Neural cell (in vitro differentiated cells): ENCODE data around the gene PAX8. TPM values are rescaled to one million over a fixed set of nuclear protein-coding genes. Genes with fewer than 3 reads are reported as not detected.
A peak's percentile ranks its signal among the peaks of the same experiment; 100 is the strongest.

Experiments
- H2AFZ ChIP-seq: fragments of 200-600, 300-800 bp; sonication (generic), shearing (Covaris generic); 2 replicates; pipeline ENCODE4 v1.6.0; 2014; ENCODE audit warnings: low read depth, mild to moderate bottlenecking, antibody characterized with exemption, low read length, moderate library complexity
- H3F3A ChIP-seq: fragments of 200-600 bp; shearing (Covaris generic); 2 replicates; pipeline ENCODE4 v1.6.1; 2016; ENCODE audit warnings: mild to moderate bottlenecking, moderate library complexity, mixed read lengths, antibody characterized with exemption, low read length; ENCODE audit not compliant: insufficient read depth, poor library complexity, severe bottlenecking
- H3K27ac ChIP-seq: fragments of 200-600, 300-800 bp; sonication (generic), shearing (Covaris generic); 2 replicates; pipeline ENCODE4 v1.5.1; 2014; ENCODE audit warnings: mild to moderate bottlenecking, low read length, moderate library complexity
- H3K27me3 ChIP-seq: fragments of 300-800, 200-600 bp; sonication (generic), shearing (Covaris generic); 2 replicates; pipeline ENCODE4 v1.6.0; 2014; ENCODE audit warnings: mild to moderate bottlenecking, low read depth, low read length, moderate library complexity; ENCODE audit not compliant: insufficient read depth
- H3K36me3 ChIP-seq: fragments of 300-800, 200-600 bp; sonication (generic), shearing (Covaris generic); 2 replicates; pipeline ENCODE4 v1.5.1; 2014; ENCODE audit warnings: mild to moderate bottlenecking, antibody characterized with exemption, low read length, moderate library complexity; ENCODE audit not compliant: insufficient read depth
- H3K4me2 ChIP-seq: fragments of 300-800, 200-600 bp; sonication (generic), shearing (Covaris generic); 2 replicates; pipeline ENCODE4 v1.6.0; 2014; ENCODE audit warnings: mild to moderate bottlenecking, low read length
- H3K4me3 ChIP-seq: fragments of 300-800, 200-600 bp; sonication (generic), shearing (Covaris generic); 2 replicates; pipeline ENCODE4 v1.5.1; 2014; ENCODE audit warnings: mild to moderate bottlenecking, low read length, moderate library complexity
- H3K79me2 ChIP-seq: fragments of 200-600 bp; shearing (Covaris generic); replicated peaks from 2 replicates; pipeline ENCODE4 v1.6.0; 2014; ENCODE audit warnings: mild to moderate bottlenecking, low read length, moderate library complexity; ENCODE audit not compliant: insufficient read depth
- H3K9ac ChIP-seq: fragments of 300-800, 200-600 bp; sonication (generic), shearing (Covaris generic); 2 replicates; pipeline ENCODE4 v1.6.1; 2016; ENCODE audit warnings: mild to moderate bottlenecking, low read length, mixed read lengths
- H3K9me2 ChIP-seq: fragments of 200-600 bp; shearing (Covaris generic); 2 replicates; pipeline ENCODE4 v1.6.1; 2016; ENCODE audit warnings: mild to moderate bottlenecking, low read length, mixed read lengths; ENCODE audit not compliant: insufficient read depth
- H3K9me3 ChIP-seq: fragments of 200-600, 300-800 bp; sonication (generic), shearing (Covaris generic); 2 replicates; pipeline ENCODE4 v1.6.1; 2016; ENCODE audit warnings: mild to moderate bottlenecking, mixed run types, low read length, moderate library complexity, mixed read lengths
- H4K20me1 ChIP-seq: fragments of 200-600 bp; shearing (Covaris generic); 2 replicates; pipeline ENCODE4 v1.6.1; 2016; ENCODE audit warnings: mild to moderate bottlenecking, mixed run types; ENCODE audit not compliant: insufficient read depth
- EP300 ChIP-seq: fragments of 450-650 bp; conservative IDR thresholded peaks from 2 replicates; pipeline ENCODE4 v1.6.1; 2014; ENCODE audit warnings: antibody characterized with exemption, mild to moderate bottlenecking, moderate library complexity; ENCODE audit not compliant: poor library complexity, severe bottlenecking
- EZH2 ChIP-seq: fragments of 200-600, 300-800 bp; shearing (Covaris generic), sonication (generic); IDR thresholded peaks from 2 replicates; pipeline ENCODE4 v1.6.1; 2014; ENCODE audit warnings: antibody characterized with exemption, low read length, borderline replicate concordance, mild to moderate bottlenecking; ENCODE audit not compliant: insufficient read depth, poor library complexity, severe bottlenecking
- MXI1 ChIP-seq: fragments of 450-650 bp; conservative IDR thresholded peaks from 2 replicates; pipeline ENCODE4 v1.6.1; 2014; ENCODE audit warnings: antibody characterized with exemption, mild to moderate bottlenecking; ENCODE audit not compliant: poor library complexity, severe bottlenecking
- POLR2AphosphoS5 ChIP-seq: IDR thresholded peaks from 2 replicates; pipeline ENCODE4 v1.6.1; 2012
- RAD21 ChIP-seq: fragments of 450-650 bp; conservative IDR thresholded peaks from 2 replicates; pipeline ENCODE4 v1.6.1; 2014; ENCODE audit warnings: antibody characterized with exemption, mild to moderate bottlenecking, moderate library complexity
- SMC3 ChIP-seq: fragments of 450-650 bp; conservative IDR thresholded peaks from 2 replicates; pipeline ENCODE4 v1.6.1; 2014; ENCODE audit warnings: antibody characterized with exemption, mild to moderate bottlenecking, moderate library complexity; ENCODE audit not compliant: poor library complexity
- TAF1 ChIP-seq: IDR thresholded peaks from 2 replicates; pipeline ENCODE4 v1.6.1; 2012; ENCODE audit warnings: low read depth
- polyA plus RNA-seq: library from polyadenylated mRNA; depleted of rRNA; stranded (reverse); fragments of >200 nt; gene quantifications from 2 replicates; pipeline ENCODE4 v1.2.3, GENCODE V29; 2014
- TF ChIP-seq, protein P1 (sequence below): fragments of 450-650 bp; IDR thresholded peaks from 2 replicates; pipeline ENCODE4 v1.5.1; 2014; ENCODE audit warnings: antibody characterized with exemption, mild to moderate bottlenecking, moderate library complexity; ENCODE audit not compliant: poor library complexity, severe bottlenecking
- TF ChIP-seq, protein P2 (sequence below): IDR thresholded peaks from 2 replicates; pipeline ENCODE4 v1.6.1; 2012; ENCODE audit warnings: borderline replicate concordance

Gene PAX8
- polyA plus RNA-seq, 1 donor from 2014 or later = not detected

DNA sequence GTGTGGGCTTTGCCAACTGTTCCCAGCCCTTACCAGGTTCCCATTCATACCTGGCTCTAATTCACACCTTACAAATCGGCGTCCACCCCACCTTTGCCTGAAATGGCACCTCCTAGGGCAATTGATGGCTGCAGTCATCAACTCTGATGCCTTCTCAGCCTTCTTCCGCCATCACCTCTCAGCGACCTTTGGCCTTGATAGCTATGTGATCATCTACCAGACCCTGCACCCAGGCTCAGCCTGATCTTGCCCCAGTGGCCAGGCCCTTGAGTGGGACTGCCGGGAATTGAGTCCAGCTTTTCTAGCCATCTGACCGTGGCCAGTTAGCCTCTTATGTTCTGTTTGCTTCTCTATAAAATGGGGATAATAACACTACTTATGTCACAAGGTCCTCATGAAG lies 72.5 kb downstream of the PAX8 start:
- Histone ChIP-seq H3K27ac (no peak overlapping the region), H3K36me3 (no peaks in the 10 kb centered on the region), H3K9me3 (no peaks in the 10 kb centered on the region), H3K9ac (no peak overlapping the region), H3F3A (no peaks in the 10 kb centered on the region), H2AFZ (no peak overlapping the region), H3K4me2 (no peak overlapping the region), H3K4me3 (no peak overlapping the region), H3K79me2 (no peaks in the 10 kb centered on the region), H3K27me3 (no peaks in the 10 kb centered on the region), H3K9me2 (no peaks in the 10 kb centered on the region), H4K20me1 (no peaks in the 10 kb centered on the region)
- TF ChIP-seq POLR2AphosphoS5 (no peak), SMC3 (no peak), EZH2 (no peak), MXI1 (no peak), EP300 (no peak), TAF1 (no peak), RAD21 (no peak)
- TF ChIP-seq, protein P1, sequence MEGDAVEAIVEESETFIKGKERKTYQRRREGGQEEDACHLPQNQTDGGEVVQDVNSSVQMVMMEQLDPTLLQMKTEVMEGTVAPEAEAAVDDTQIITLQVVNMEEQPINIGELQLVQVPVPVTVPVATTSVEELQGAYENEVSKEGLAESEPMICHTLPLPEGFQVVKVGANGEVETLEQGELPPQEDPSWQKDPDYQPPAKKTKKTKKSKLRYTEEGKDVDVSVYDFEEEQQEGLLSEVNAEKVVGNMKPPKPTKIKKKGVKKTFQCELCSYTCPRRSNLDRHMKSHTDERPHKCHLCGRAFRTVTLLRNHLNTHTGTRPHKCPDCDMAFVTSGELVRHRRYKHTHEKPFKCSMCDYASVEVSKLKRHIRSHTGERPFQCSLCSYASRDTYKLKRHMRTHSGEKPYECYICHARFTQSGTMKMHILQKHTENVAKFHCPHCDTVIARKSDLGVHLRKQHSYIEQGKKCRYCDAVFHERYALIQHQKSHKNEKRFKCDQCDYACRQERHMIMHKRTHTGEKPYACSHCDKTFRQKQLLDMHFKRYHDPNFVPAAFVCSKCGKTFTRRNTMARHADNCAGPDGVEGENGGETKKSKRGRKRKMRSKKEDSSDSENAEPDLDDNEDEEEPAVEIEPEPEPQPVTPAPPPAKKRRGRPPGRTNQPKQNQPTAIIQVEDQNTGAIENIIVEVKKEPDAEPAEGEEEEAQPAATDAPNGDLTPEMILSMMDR = no peak
- TF ChIP-seq, protein P2, sequence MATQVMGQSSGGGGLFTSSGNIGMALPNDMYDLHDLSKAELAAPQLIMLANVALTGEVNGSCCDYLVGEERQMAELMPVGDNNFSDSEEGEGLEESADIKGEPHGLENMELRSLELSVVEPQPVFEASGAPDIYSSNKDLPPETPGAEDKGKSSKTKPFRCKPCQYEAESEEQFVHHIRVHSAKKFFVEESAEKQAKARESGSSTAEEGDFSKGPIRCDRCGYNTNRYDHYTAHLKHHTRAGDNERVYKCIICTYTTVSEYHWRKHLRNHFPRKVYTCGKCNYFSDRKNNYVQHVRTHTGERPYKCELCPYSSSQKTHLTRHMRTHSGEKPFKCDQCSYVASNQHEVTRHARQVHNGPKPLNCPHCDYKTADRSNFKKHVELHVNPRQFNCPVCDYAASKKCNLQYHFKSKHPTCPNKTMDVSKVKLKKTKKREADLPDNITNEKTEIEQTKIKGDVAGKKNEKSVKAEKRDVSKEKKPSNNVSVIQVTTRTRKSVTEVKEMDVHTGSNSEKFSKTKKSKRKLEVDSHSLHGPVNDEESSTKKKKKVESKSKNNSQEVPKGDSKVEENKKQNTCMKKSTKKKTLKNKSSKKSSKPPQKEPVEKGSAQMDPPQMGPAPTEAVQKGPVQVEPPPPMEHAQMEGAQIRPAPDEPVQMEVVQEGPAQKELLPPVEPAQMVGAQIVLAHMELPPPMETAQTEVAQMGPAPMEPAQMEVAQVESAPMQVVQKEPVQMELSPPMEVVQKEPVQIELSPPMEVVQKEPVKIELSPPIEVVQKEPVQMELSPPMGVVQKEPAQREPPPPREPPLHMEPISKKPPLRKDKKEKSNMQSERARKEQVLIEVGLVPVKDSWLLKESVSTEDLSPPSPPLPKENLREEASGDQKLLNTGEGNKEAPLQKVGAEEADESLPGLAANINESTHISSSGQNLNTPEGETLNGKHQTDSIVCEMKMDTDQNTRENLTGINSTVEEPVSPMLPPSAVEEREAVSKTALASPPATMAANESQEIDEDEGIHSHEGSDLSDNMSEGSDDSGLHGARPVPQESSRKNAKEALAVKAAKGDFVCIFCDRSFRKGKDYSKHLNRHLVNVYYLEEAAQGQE = no peak

DNA sequence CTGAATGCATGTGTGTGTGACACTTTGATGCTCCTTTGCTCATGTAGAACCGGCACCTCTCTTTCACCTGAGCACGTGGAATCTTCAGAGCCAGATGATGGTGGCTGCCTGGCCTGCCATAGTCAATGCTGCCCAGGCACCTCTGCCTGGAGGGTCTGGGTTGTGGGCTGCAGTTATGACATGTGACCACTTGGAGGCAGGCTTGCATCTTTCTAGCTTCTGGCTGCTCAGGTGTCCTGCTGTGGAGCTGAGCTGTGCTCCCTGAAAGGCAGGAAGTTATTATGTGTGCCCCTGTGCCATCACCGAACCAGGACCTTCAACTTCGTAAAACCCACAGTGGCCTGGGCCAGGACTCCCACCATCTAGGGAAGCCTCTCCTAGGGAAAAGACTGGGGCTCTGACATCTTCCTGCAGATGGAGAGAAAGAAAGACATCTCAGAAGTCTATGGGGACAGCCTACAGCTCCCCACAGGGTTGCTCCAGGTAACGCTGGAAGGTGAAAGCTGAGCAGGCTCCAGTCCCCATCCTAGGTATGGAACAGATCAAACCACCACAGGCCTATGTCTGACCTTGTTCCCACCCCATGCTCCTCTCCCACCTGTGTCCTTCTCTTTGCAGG lies 74.7 kb downstream of the PAX8 start:
- H2AFZ ChIP-seq = no peak overlapping the region
- no peaks in the 10 kb centered on the region for H3K36me3 ChIP-seq
- no peak overlapping the region for H3K4me2 ChIP-seq
- no peak overlapping the region for H3K27ac ChIP-seq
- H3K27me3 ChIP-seq = no peaks in the 10 kb centered on the region
- no peaks in the 10 kb centered on the region for H4K20me1 ChIP-seq
- no peaks in the 10 kb centered on the region for H3K9me3 ChIP-seq
- no peaks in the 10 kb centered on the region for H3F3A ChIP-seq
- no peak overlapping the region for H3K9ac ChIP-seq
- H3K9me2 ChIP-seq = no peaks in the 10 kb centered on the region
- no peaks in the 10 kb centered on the region for H3K79me2 ChIP-seq
- no peak overlapping the region for H3K4me3 ChIP-seq
- TF ChIP-seq EZH2 = no peak
- TF ChIP-seq, protein P2 = no peak
- TF ChIP-seq, protein P1 = peak; percentile 89
- TF ChIP-seq EP300 = no peak
- TF ChIP-seq TAF1 = no peak
- TF ChIP-seq MXI1 = no peak
- TF ChIP-seq SMC3 = peak; percentile 91
- TF ChIP-seq POLR2AphosphoS5 = no peak
- peak; percentile 89 for TF ChIP-seq RAD21
